Measurements from ENCODE around the gene PDE3B.
A peak's percentile ranks its signal among the peaks of the same experiment; 100 is the strongest.
"Not testable (repeated sequence)": the region's sequence is repeated elsewhere in the genome, so short reads cannot be mapped to it uniquely, and the experiment has no call there.

Gene PDE3B

GRCh38 chr11:14643697-14644225, at the start of gene PDE3B:
Gene PDE3B, plus strand, starts transcription at chr11:14643804. Its CDS starts 272 bp downstream, at chr11:14644076.
- Histone ChIP-seq H3K27ac (ENCODE audit: low read length) (no peak within 1 kb of the TSS), H3K4me1 (ENCODE audit: control insufficient read depth in 1 of 2, insufficient read depth in 2 of 2, low read length in 2 of 2) (peaks cover 0 to 9% of the 10 kb centered on the region in 2 donors), H3K4me3 (ENCODE audit: low read depth in 1 of 2, low read length in 2 of 2) (peak within 1 kb of the TSS; percentile 72 to 90), H3K27me3 (ENCODE audit: low read depth, low read length) (no peaks in the 10 kb centered on the region), H3K36me3 (ENCODE audit: control insufficient read depth in 1 of 2, insufficient read depth in 2 of 2, low read length in 2 of 2) (no peaks in the 10 kb centered on the region), H3K9me3 (ENCODE audit: control insufficient read depth in 1 of 2, low read length in 2 of 2) (no peaks in the 10 kb centered on the region)

DNA sequence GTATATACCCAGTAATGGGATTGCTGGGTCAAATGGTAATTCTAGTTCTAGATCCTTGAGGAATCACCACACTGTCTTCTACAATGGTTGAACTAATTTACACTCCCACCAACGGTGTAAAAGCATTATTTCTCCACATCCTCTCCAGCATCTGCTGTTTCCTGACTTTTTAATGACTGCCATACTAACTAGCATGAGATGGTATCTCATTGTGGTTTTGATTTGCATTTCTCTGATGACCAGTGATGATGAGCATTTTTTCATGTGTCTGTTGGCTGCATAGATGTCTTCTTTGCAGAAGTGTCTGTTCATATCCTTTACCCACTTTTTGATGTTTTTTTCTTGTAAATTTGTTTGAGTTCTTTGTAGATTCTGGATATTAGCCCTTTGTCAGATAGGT, 48.3 kb upstream of the PDE3B start:
- H3K4me3 ChIP-seq (ENCODE audit: low read depth in 1 of 2, low read length in 2 of 2); H3K9me3 ChIP-seq (ENCODE audit: control insufficient read depth in 1 of 2, low read length in 2 of 2); H3K27ac ChIP-seq (ENCODE audit: low read length); H3K36me3 ChIP-seq (ENCODE audit: control insufficient read depth in 1 of 2, insufficient read depth in 2 of 2, low read length in 2 of 2); H3K27me3 ChIP-seq (ENCODE audit: low read depth, low read length); H3K4me1 ChIP-seq (ENCODE audit: control insufficient read depth in 1 of 2, insufficient read depth in 2 of 2, low read length in 2 of 2): not testable (repeated sequence)

DNA sequence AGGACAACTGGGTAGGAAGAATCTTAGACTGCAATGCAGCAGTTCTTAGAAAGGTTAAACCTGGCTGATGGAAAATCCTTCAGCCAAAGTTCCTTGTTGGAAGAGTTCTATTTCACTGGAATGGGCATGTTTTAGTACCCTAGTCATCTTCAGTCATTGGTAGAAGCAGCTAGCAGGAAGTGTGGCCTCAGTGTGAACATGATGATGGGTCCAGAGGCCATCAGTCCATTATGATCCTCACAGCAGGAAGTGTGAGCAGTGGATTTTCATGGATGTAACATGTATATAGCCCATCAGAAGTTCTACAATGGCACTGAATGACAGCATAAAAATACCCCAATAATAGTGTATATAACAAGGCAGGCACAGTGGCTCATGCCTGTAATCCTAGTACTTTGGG, 35.9 kb upstream of the PDE3B start:
- Histone ChIP-seq H3K4me1 (ENCODE audit: control insufficient read depth in 1 of 2, insufficient read depth in 2 of 2, low read length in 2 of 2) (no peaks in the 10 kb centered on the region), H3K9me3 (ENCODE audit: control insufficient read depth in 1 of 2, low read length in 2 of 2) (peaks cover 0 to 3% of the 10 kb centered on the region in 2 donors), H3K27me3 (ENCODE audit: low read depth, low read length) (no peaks in the 10 kb centered on the region), H3K36me3 (ENCODE audit: control insufficient read depth in 1 of 2, insufficient read depth in 2 of 2, low read length in 2 of 2) (no peaks in the 10 kb centered on the region), H3K27ac (ENCODE audit: low read length) (no peak overlapping the region), H3K4me3 (ENCODE audit: low read depth in 1 of 2, low read length in 2 of 2) (no peak overlapping the region)

DNA sequence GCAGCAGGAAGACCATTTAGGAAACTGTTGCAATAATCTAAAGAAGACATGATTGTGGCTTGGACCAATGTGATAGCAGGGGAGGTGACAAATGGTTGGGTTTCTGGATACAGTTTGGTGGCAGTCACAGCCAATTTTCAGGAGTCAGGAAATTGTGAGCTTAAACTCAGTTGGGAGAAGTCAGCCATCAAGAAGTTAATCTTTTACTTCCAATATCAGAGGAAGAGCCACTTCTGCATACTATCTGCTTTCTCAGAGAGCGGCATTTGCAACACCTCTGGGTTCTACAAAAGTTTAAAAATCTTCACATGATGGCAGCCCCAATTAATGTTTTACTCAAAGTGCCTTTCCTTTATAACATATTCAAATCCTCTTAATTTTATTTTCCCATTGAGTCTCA, 33.7 kb upstream of the PDE3B start:
- peaks cover 0 to 3% of the 10 kb centered on the region in 2 donors for H3K9me3 ChIP-seq (ENCODE audit: control insufficient read depth in 1 of 2, low read length in 2 of 2)
- H3K4me1 ChIP-seq (ENCODE audit: control insufficient read depth in 1 of 2, insufficient read depth in 2 of 2, low read length in 2 of 2): no peaks in the 10 kb centered on the region
- H3K4me3 ChIP-seq (ENCODE audit: low read depth in 1 of 2, low read length in 2 of 2): no peak overlapping the region
- H3K27me3 ChIP-seq (ENCODE audit: low read depth, low read length): no peaks in the 10 kb centered on the region
- no peak overlapping the region for H3K27ac ChIP-seq (ENCODE audit: low read length)
- no peaks in the 10 kb centered on the region for H3K36me3 ChIP-seq (ENCODE audit: control insufficient read depth in 1 of 2, insufficient read depth in 2 of 2, low read length in 2 of 2)

DNA sequence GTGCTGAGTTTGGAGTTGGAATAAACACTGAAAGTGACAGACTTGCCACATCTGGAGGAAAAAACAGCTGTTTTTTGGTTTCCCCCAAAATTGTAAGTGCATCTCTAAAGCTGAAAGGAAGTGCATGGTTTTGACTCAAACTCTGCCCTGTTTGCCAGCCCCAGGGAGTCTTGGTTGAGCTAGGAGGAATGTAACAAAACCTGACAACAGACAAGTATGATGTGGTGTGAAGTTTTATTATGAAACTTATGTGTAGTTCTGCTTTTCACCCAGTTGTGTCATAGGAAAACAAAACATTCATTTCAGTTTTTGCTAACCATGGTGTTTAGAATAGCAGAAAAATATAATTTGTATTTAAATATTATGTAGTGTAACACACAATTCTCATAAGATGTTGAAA, 31.7 kb upstream of the PDE3B start:
- Histone ChIP-seq H3K4me1 (ENCODE audit: control insufficient read depth in 1 of 2, insufficient read depth in 2 of 2, low read length in 2 of 2) (no peaks in the 10 kb centered on the region), H3K4me3 (ENCODE audit: low read depth in 1 of 2, low read length in 2 of 2) (no peak overlapping the region), H3K27ac (ENCODE audit: low read length) (no peak overlapping the region), H3K9me3 (ENCODE audit: control insufficient read depth in 1 of 2, low read length in 2 of 2) (no peaks in the 10 kb centered on the region), H3K36me3 (ENCODE audit: control insufficient read depth in 1 of 2, insufficient read depth in 2 of 2, low read length in 2 of 2) (no peaks in the 10 kb centered on the region), H3K27me3 (ENCODE audit: low read depth, low read length) (no peaks in the 10 kb centered on the region)

GRCh38 chr11:14612694-14613093, 30.9 kb upstream of the PDE3B start:
- Histone ChIP-seq H3K27ac (ENCODE audit: low read length) (no peak overlapping the region), H3K4me3 (ENCODE audit: low read depth in 1 of 2, low read length in 2 of 2) (no peak overlapping the region), H3K36me3 (ENCODE audit: control insufficient read depth in 1 of 2, insufficient read depth in 2 of 2, low read length in 2 of 2) (no peaks in the 10 kb centered on the region), H3K27me3 (ENCODE audit: low read depth, low read length) (no peaks in the 10 kb centered on the region), H3K4me1 (ENCODE audit: control insufficient read depth in 1 of 2, insufficient read depth in 2 of 2, low read length in 2 of 2) (no peaks in the 10 kb centered on the region), H3K9me3 (ENCODE audit: control insufficient read depth in 1 of 2, low read length in 2 of 2) (no peaks in the 10 kb centered on the region)

- H3K4me1 ChIP-seq (ENCODE audit: control insufficient read depth in 1 of 2, insufficient read depth in 2 of 2, low read length in 2 of 2): no peaks in the 10 kb centered on the region
- no peak overlapping the region for H3K27ac ChIP-seq (ENCODE audit: low read length)
- H3K36me3 ChIP-seq (ENCODE audit: control insufficient read depth in 1 of 2, insufficient read depth in 2 of 2, low read length in 2 of 2): no peaks in the 10 kb centered on the region
- H3K4me3 ChIP-seq (ENCODE audit: low read depth in 1 of 2, low read length in 2 of 2): no peak overlapping the region
- H3K27me3 ChIP-seq (ENCODE audit: low read depth, low read length): no peaks in the 10 kb centered on the region
- H3K9me3 ChIP-seq (ENCODE audit: control insufficient read depth in 1 of 2, low read length in 2 of 2): no peaks in the 10 kb centered on the region
Observed at GRCh38 chr11:14614091-14614622, 29.4 kb upstream of the PDE3B start.

DNA sequence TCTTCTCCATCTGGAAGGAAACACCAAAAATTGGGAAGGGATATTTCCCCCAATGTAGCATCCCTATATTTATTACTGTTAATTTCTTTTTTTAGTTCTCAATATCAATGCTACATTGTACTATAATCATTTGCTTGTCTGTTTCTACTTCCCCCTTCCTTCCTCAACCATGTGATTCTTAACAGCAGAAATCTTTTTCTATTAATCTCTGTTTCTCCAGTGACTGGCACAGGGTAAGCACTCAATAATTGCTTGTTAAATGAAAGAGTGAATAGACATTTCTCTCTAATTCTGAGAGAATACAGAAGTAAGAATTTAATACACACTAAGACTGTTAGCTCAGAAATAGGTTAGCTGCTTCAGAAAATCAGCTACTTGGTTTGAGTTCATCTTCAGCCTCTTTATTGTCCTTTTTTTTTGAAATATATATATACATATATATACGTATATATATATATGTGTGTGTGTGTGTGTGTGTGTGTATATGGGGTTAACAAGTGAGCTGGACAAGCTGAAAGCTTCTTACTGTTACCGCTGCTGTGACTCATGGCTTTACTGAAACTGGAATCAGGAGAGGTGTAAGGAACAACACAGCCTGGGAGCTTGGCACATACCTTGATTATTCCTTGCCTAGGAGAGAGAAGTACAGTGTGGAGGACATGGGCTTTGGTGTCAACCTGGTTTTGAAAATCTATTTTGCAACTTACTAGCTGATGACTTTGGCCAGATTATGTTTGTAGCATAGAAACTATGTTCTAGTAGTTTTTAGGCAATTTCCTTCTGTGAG, 26.2 kb upstream of the PDE3B start:
- Histone ChIP-seq H3K36me3 (ENCODE audit: control insufficient read depth in 1 of 2, insufficient read depth in 2 of 2, low read length in 2 of 2) (no peaks in the 10 kb centered on the region), H3K9me3 (ENCODE audit: control insufficient read depth in 1 of 2, low read length in 2 of 2) (no peaks in the 10 kb centered on the region), H3K4me1 (ENCODE audit: control insufficient read depth in 1 of 2, insufficient read depth in 2 of 2, low read length in 2 of 2) (no peaks in the 10 kb centered on the region), H3K27me3 (ENCODE audit: low read depth, low read length) (no peaks in the 10 kb centered on the region), H3K27ac (ENCODE audit: low read length) (no peak overlapping the region), H3K4me3 (ENCODE audit: low read depth in 1 of 2, low read length in 2 of 2) (no peak overlapping the region)

DNA sequence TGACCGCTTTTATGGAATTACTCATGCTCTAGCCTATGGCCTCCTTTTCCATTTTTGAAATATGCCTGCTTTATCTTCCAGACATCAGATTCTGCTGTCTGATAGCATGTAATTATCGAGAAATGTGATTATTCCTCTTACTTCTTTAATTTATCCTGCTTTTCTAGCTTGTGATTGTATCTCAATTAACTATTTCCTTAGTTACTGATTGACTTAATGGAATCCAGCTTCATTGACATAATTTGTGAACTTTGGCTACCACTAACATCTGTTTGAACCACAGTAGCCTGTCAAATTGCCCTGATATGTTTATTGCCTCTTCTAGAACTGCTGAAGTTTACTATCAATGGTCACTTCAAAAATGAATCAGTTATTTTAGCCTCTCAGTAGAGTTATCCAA, 25.5 kb upstream of the PDE3B start:
- Histone ChIP-seq H3K27me3 (ENCODE audit: low read depth, low read length) (no peaks in the 10 kb centered on the region), H3K27ac (ENCODE audit: low read length) (no peak overlapping the region), H3K4me3 (ENCODE audit: low read depth in 1 of 2, low read length in 2 of 2) (no peak overlapping the region), H3K4me1 (ENCODE audit: control insufficient read depth in 1 of 2, insufficient read depth in 2 of 2, low read length in 2 of 2) (no peaks in the 10 kb centered on the region), H3K9me3 (ENCODE audit: control insufficient read depth in 1 of 2, low read length in 2 of 2) (no peaks in the 10 kb centered on the region), H3K36me3 (ENCODE audit: control insufficient read depth in 1 of 2, insufficient read depth in 2 of 2, low read length in 2 of 2) (no peaks in the 10 kb centered on the region)

- no peak overlapping the region for H3K4me3 ChIP-seq (ENCODE audit: low read depth in 1 of 2, low read length in 2 of 2)
- H3K27ac ChIP-seq (ENCODE audit: low read length): no peak overlapping the region
- H3K27me3 ChIP-seq (ENCODE audit: low read depth, low read length): no peaks in the 10 kb centered on the region
- no peaks in the 10 kb centered on the region for H3K4me1 ChIP-seq (ENCODE audit: control insufficient read depth in 1 of 2, insufficient read depth in 2 of 2, low read length in 2 of 2)
- H3K9me3 ChIP-seq (ENCODE audit: control insufficient read depth in 1 of 2, low read length in 2 of 2): no peaks in the 10 kb centered on the region
- H3K36me3 ChIP-seq (ENCODE audit: control insufficient read depth in 1 of 2, insufficient read depth in 2 of 2, low read length in 2 of 2): no peaks in the 10 kb centered on the region
Observed at GRCh38 chr11:14619603-14620531, 23.7 kb upstream of the PDE3B start.

DNA sequence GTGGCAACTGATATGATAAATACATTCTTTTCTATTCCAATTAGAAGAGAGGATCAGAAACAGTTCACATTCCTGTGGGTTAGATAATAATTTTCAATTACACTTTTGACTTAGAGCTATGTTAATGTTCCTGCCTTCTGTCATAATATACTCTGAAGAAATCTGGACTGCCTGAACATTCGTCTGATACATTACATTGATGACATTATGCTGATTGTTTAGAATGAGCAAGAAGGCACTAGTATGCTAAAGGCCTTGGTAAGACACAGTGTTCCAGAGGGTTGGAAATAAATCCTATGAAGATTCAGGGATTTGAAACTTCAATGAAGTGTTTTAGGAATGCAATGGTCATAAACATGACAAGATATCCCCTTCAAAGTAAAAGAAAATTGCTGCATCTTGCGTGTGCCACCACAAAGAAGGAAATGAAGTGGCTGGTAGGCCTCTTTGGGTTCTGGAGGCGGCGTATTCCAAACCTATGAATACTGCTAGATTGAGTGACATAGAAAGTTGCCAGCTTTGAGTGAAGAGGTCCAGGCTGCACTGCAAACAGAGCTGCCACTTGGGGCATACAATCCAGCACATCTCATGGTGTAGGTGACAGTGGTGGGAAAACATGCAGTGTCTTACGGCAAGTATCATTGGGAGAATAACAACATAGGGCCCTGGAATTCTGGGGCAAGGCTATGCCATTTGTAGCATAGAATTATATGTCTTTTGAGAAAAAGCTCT, 21.2 kb upstream of the PDE3B start:
- no peak overlapping the region for H3K27ac ChIP-seq (ENCODE audit: low read length)
- no peaks in the 10 kb centered on the region for H3K36me3 ChIP-seq (ENCODE audit: control insufficient read depth in 1 of 2, insufficient read depth in 2 of 2, low read length in 2 of 2)
- no peaks in the 10 kb centered on the region for H3K27me3 ChIP-seq (ENCODE audit: low read depth, low read length)
- no peaks in the 10 kb centered on the region for H3K4me1 ChIP-seq (ENCODE audit: control insufficient read depth in 1 of 2, insufficient read depth in 2 of 2, low read length in 2 of 2)
- H3K4me3 ChIP-seq (ENCODE audit: low read depth in 1 of 2, low read length in 2 of 2): no peak overlapping the region
- no peaks in the 10 kb centered on the region for H3K9me3 ChIP-seq (ENCODE audit: control insufficient read depth in 1 of 2, low read length in 2 of 2)

All from muscle layer of duodenum (tissue), 2 donors.